SK-N-MC (cell line): ENCODE results near the gene LRPPRC.

ENCODE experiments used
- DNase-seq: peaks from one replicate; pipeline ENCODE4 v3.0.0-alpha.2; 2011; ENCODE audit warnings: low read depth, low spot score
- H3K27ac ChIP-seq: fragments of 200-600 bp; sonication (generic); 2 replicates; pipeline ENCODE4 v1.5.1; 2016; ENCODE audit warnings: mixed run types
- H3K36me3 ChIP-seq: fragments of 200-600 bp; sonication (generic); 2 replicates; pipeline ENCODE4 v1.6.1; 2017; ENCODE audit warnings: antibody characterized with exemption, low read length, mixed read lengths; ENCODE audit not compliant: insufficient read depth
- H3K4me3 ChIP-seq: fragments of 200-600 bp; sonication (generic); 2 replicates; pipeline ENCODE4 v1.5.1; 2016
- H3K9ac ChIP-seq: fragments of 200-600 bp; sonication (generic); 2 replicates; pipeline ENCODE4 v1.8.0; 2017; ENCODE audit warnings: mixed run types, mixed read lengths; ENCODE audit not compliant: insufficient read length
- H3K9me3 ChIP-seq: fragments of 200-600 bp; sonication (generic); 2 replicates; pipeline ENCODE4 v1.6.1; 2017; ENCODE audit warnings: low read depth, mild to moderate bottlenecking, antibody characterized with exemption, low read length, moderate library complexity, mixed read lengths
- EZH2 ChIP-seq: fragments of 200-600 bp; sonication (generic); IDR thresholded peaks from one replicate; pipeline ENCODE4 v1.6.1; 2017; ENCODE audit warnings: antibody characterized with exemption
- FOXP2 ChIP-seq: optimal IDR thresholded peaks from 2 replicates; pipeline ENCODE3; 2011; ENCODE audit warnings: mild to moderate bottlenecking, moderate library complexity; ENCODE audit not compliant: insufficient read depth; ENCODE audit errors: extremely low read length, control extremely low read depth
- POLR2AphosphoS5 ChIP-seq: IDR thresholded peaks from 2 replicates; pipeline ENCODE4 v1.6.1; 2012; ENCODE audit warnings: mild to moderate bottlenecking, low read depth, low read length, borderline replicate concordance

The LRPPRC gene

DNA sequence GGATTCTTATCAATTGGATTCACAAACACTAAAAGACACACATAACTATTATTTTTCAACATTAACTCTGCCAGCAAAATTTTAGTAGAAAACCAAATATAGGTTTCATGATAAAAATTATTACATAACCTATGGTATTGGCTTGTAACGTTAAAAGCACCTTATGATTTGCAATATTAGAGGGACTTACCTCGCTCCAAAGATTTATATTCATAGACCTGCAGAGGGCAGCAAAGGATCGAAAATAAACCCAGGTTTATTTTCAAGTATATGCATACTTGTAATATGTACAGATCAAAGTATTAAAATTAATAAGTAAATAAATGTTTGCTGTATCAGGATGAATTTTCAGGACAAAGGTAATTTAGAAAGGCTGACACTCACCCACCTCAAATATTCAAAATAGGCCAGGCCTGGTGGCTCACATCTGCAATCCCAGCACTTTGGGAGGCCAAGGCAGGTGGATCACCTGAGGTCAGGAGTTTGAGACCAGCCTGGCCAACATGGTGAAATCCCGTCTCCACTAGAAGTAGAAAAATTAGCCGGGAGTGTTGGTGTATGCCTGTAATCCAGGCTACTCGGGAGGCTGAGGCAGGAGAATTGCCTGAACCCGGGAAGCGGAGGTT, 45.3 kb downstream of the LRPPRC start:
- TF ChIP-seq FOXP2: no peak
- no peak for TF ChIP-seq EZH2
- TF ChIP-seq POLR2AphosphoS5: no peak
- Histone ChIP-seq H3K27ac (no peak overlapping the region), H3K4me3 (no peak overlapping the region), H3K9ac (no peak overlapping the region), H3K9me3 (no peaks in the 10 kb centered on the region), H3K36me3 (peaks cover 95% of the 10 kb centered on the region)
- no peak for DNase-seq

DNA sequence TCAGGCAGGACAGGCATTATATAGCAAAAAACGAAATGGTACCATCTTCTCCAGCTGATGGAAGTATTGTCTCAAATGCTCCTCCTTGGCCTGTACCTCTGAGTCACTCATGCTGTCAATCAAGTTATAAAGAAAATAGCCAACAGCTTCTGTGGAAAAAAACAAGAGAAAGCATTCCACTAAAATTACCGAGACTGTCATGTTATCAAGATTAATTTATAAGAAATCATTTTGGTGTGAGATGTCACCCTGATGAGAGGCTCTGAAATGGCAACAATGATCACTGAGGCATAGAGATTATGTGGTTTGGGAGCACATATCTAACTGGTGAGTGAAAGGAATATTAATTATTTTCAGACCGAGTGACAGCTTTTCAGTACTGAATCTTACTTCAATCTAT, 47.4 kb downstream of the LRPPRC start:
- Histone ChIP-seq H3K4me3 (no peak overlapping the region), H3K9me3 (no peaks in the 10 kb centered on the region), H3K27ac (no peak overlapping the region), H3K36me3 (peaks cover 95% of the 10 kb centered on the region), H3K9ac (no peak overlapping the region)
- no peak for DNase-seq
- TF ChIP-seq POLR2AphosphoS5: no peak
- no peak for TF ChIP-seq EZH2
- TF ChIP-seq FOXP2: no peak

DNA sequence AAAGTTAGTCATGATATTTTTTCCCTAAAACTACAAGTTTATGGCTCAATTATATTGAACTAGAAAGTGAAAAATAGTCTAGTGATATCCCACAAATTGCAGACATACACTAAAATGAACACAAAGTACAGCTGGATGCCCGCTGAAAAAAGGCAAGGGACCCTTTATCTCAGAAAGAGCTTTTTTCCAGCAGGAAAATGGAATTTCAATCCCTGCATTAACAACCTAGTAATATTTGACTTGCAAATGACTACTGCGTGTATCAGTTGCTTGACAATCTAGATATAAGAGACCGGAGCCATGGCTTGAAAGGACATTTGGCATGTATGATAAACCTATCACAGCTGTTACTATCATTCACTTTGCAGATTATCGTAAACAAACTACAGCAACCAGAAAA, 49.1 kb downstream of the LRPPRC start:
- peaks cover 91% of the 10 kb centered on the region for H3K36me3 ChIP-seq
- H3K4me3 ChIP-seq: no peak overlapping the region
- no peak for DNase-seq
- TF ChIP-seq EZH2: no peak
- no peak for TF ChIP-seq POLR2AphosphoS5
- TF ChIP-seq FOXP2: no peak
- H3K9me3 ChIP-seq: no peaks in the 10 kb centered on the region
- H3K27ac ChIP-seq: peak overlapping the region; percentile 22; the same call in 1 of the 2 replicates
- H3K9ac ChIP-seq: no peak overlapping the region

DNA sequence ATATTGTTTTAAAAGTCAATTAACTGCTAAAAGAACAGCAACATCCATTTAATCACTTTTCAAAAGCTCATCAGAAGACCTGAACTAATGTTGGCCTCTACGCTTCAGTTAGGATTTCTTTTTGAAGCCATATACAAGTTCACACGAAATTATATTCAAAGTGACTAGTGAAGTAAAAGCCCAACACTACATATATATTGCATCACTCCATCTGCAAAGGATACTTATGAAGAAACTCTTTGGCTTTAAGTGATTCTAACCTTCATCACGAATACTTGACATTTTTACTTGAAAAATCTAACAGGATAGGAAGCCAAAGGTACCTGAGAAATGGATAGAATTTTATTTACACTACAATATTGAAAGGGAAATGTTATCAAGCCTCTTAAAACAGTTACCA, 50.4 kb downstream of the LRPPRC start:
- H3K36me3 ChIP-seq: peaks cover 90% of the 10 kb centered on the region

DNA sequence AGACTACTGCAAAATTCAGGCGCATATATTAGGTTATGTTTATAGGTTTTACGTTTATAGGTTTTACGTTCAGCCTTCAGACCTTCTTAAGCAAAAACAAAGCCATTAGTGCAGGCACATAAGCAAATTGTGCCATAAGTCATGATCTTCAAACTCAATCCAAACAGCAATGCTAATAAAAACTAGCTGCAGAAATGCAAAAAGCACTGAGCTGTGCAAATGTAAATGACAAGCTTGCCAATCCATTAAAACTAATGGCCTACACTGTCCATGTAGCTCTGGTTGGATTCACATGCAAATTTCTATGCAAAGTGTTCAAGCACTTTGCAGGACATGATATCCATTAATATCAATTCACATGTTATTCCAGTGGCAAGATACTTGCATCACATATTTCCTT, 50.9 kb downstream of the LRPPRC start:
- H3K9me3 ChIP-seq: no peaks in the 10 kb centered on the region
- peaks cover 90% of the 10 kb centered on the region for H3K36me3 ChIP-seq
- H3K27ac ChIP-seq: peak overlapping the region; percentile 37; the same call in 1 of the 2 replicates
- H3K4me3 ChIP-seq: no peak overlapping the region
- DNase-seq: no peak
- H3K9ac ChIP-seq: no peak overlapping the region
- TF ChIP-seq POLR2AphosphoS5 (no peak), EZH2 (no peak), FOXP2 (no peak)

More for the DNA sequence above, 50.4 kb downstream of the LRPPRC start:
- no peak overlapping the region for H3K9ac ChIP-seq
- peak overlapping the region; percentile 37; the same call in 1 of the 2 replicates for H3K27ac ChIP-seq
- TF ChIP-seq FOXP2: no peak
- TF ChIP-seq POLR2AphosphoS5: no peak
- TF ChIP-seq EZH2: no peak
- no peaks in the 10 kb centered on the region for H3K9me3 ChIP-seq
- no peak for DNase-seq
- no peak overlapping the region for H3K4me3 ChIP-seq

DNA sequence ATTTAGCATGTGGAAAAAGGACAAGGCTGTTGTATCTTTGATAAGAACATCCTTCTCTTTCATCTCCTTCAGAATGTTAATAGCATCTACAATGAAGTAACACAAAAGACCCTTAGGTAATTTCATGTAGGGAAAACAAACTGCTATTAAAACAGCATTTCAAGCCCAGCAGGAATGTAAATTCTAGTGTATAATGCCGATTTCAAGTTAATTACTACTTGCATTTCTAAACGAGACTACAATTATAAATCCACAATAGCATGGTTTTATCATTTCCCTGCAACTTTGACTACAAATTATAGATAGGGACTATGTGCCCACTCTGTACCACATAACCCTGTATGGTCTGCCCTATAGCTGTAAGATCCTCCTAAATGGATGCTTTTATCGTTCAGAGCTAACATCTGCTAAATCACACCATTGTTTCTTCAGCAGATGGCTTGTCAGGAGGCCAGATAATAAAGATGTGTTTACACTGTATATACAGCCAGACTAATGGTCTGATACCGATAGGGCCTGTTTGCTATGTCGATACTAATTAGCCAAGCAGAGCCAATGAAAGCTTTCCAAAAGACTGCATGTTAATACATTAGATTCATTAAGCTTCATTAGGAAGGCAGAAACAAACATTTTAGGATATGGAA, 51.9 kb downstream of the LRPPRC start:
- no peak overlapping the region for H3K27ac ChIP-seq
- H3K4me3 ChIP-seq: no peak overlapping the region
- peaks cover 87% of the 10 kb centered on the region for H3K36me3 ChIP-seq
- no peaks in the 10 kb centered on the region for H3K9me3 ChIP-seq
- TF ChIP-seq EZH2: no peak
- TF ChIP-seq FOXP2: no peak
- no peak for TF ChIP-seq POLR2AphosphoS5
- H3K9ac ChIP-seq: no peak overlapping the region
- no peak for DNase-seq

DNA sequence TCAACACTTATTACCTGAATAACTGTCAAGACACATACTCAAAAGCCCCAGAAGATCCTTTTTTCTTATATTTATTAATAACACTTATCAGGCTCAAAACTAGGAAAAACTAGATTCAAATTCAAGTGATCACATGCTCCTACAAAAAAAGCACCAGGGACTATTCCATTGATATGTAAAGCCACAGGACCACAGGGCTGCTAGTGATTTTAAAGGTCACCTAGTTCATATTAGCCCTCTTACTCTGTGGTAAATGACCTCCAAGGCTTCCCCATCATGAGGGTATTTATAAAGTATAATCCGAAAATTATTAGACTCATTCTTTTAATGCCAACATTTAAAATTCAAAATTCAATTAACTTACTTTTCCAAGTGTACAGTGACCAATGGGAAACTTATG, 52.5 kb downstream of the LRPPRC start:
- Histone ChIP-seq H3K36me3 (peaks cover 86% of the 10 kb centered on the region), H3K9me3 (no peaks in the 10 kb centered on the region), H3K27ac (peak overlapping the region; percentile 29; the same call in 1 of the 2 replicates), H3K9ac (no peak overlapping the region), H3K4me3 (no peak overlapping the region)
- no peak for TF ChIP-seq POLR2AphosphoS5
- TF ChIP-seq EZH2: no peak
- no peak for TF ChIP-seq FOXP2
- DNase-seq: no peak

DNA sequence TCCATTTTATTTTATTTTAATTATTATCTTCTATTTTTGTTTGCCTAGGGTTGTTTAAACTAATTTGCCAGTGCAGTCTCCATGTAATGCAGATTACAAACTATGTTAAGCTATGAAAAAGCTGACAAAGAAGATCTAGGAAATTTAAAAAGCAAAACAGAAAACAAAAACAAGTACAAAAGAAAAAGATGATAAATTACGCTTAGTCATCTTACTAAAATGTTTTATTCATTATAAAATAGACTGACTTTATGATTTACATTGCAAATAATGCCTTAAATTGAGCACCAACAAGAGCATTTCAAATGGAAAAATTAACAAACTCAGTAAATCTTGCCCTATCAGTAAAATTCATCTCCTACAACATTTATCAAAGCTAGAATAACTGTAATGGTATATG, 52.9 kb downstream of the LRPPRC start:
- no peak overlapping the region for H3K4me3 ChIP-seq
- TF ChIP-seq POLR2AphosphoS5: no peak
- no peak for TF ChIP-seq EZH2
- no peak for TF ChIP-seq FOXP2
- peak overlapping the region; percentile 29; the same call in 1 of the 2 replicates for H3K27ac ChIP-seq
- H3K9me3 ChIP-seq: no peaks in the 10 kb centered on the region
- peaks cover 86% of the 10 kb centered on the region for H3K36me3 ChIP-seq
- no peak for DNase-seq
- no peak overlapping the region for H3K9ac ChIP-seq
